Stomach (tissue), 9 donors: ENCODE results near the gene MPST. TPM values are rescaled to one million over a fixed set of nuclear protein-coding genes. Genes with fewer than 3 reads are reported as not detected.

Experiments used
- DNase-seq, 2 donors: peaks; one replicate each; pipeline versions ENCODE4 v3.0.0 to v3.0.0-alpha.2; 2013 to 2019
- H3K27ac ChIP-seq, 5 donors: fragments of 200-600 bp in 4 of 5; sonication (generic) in 4 of 5; one replicate each; pipeline ENCODE4 v1.5.1; 2013 to 2019; ENCODE audit warnings: mild to moderate bottlenecking in 1 of 5, moderate library complexity in 1 of 5
- H3K27me3 ChIP-seq, 3 donors: fragments of 200-600 bp; sonication (generic); one replicate each; pipeline ENCODE4 v1.5.1; 2017 to 2019; ENCODE audit warnings: mixed run types in 1 of 3
- H3K36me3 ChIP-seq, 4 donors: fragments of 200-600 bp; sonication (generic); 1 replicate in 3 of 4; 2 replicates in 1 of 4; pipeline ENCODE4 v1.5.1; 2016 to 2019
- H3K4me1 ChIP-seq, 4 donors: fragments of 200-600 bp; sonication (generic); one replicate each; pipeline ENCODE4 v1.5.1; 2016 to 2019
- H3K4me3 ChIP-seq, 4 donors: fragments of 200-600 bp; sonication (generic) in 3 of 4; one replicate each; pipeline ENCODE4 v1.5.1; 2016 to 2019; ENCODE audit warnings: mild to moderate bottlenecking in 1 of 4
- H3K9me3 ChIP-seq, 4 donors: fragments of 200-600 bp; sonication (generic); one replicate each; pipeline ENCODE4 v1.5.1; 2016 to 2019
- CTCF ChIP-seq, 7 experiments: fragments of 450-650 bp in 4 of 7; fragments of 200-600 bp in 3 of 7; sonication (generic) in 3 of 7; IDR thresholded peaks; one replicate each; pipeline ENCODE4 v1.5.1; 2016 to 2019; ENCODE audit warnings: antibody characterized with exemption in 7 of 7, control low read depth in 2 of 7, mild to moderate bottlenecking in 1 of 7
- EP300 ChIP-seq: sonication (generic); formaldehyde crosslinking; IDR thresholded peaks from one replicate; pipeline ENCODE4 v1.6.1; 2017; ENCODE audit warnings: antibody characterized with exemption
- POLR2A ChIP-seq, 4 donors: fragments of 450-650 bp; IDR thresholded peaks; one replicate each; pipeline ENCODE4 v1.6.1; 2016; ENCODE audit warnings: antibody characterized with exemption in 4 of 4, control low read depth in 2 of 4, mild to moderate bottlenecking in 1 of 4, moderate library complexity in 1 of 4
- POLR2AphosphoS5 ChIP-seq, 3 donors: sonication (generic); formaldehyde crosslinking; IDR thresholded peaks; one replicate each; pipeline ENCODE4 v1.6.1; 2016; ENCODE audit warnings: antibody characterized with exemption in 3 of 3
- WGBS, 5 donors: extraction: QIAGEN DNeasy Blood & Tissue Kit in 3 of 5; methylation state at CpG; one replicate each; pipeline versions ENCODE4 v1.1.5 to v1.1.7; 2013 to 2018; 5-methylcytosine and 5-hydroxymethylcytosine counted together
- intact Hi-C: fragments of 100-400 bp; cut with DNase I; formaldehyde crosslinking; loops from one replicate; pipeline ENCODE4 v1.15.1; 2023; ENCODE audit warnings: low total_unique reads
- polyA plus RNA-seq, 3 donors: library from polyadenylated mRNA; stranded (reverse); fragments of 200-250 nt; gene quantifications; one replicate each; pipeline ENCODE4 v1.2.3, GENCODE V29; 2013
- total RNA-seq, 5 donors: library from RNA; depleted of rRNA; stranded (reverse); fragments of >200 nt; gene quantifications; one replicate each; pipeline versions ENCODE4 v1.1.0 to v1.2.3, GENCODE V29; 2014 to 2016
- donor health status: healthy with polysubstance abuse.
- donor health status: Bipolar disorder and iron deficiency.
- donor health status: healthy.

The MPST gene
- total and polyA plus RNA-seq, 8 donors, result 48.3 to 1,943 (median 154) TPM

GRCh38 chr22:37028692-37029674, 9.4 kb downstream of the MPST start:
- no peak for DNase-seq
- peaks cover 40 to 71% (median 69%) of the 10 kb centered on the region in 4 donors for H3K36me3 ChIP-seq

GRCh38 chr22:37030560-37031281, 11.2 kb downstream of the MPST start:
- no peaks in the 10 kb centered on the region for H3K27me3 ChIP-seq
- no peak overlapping the region for H3K4me3 ChIP-seq
- TF ChIP-seq CTCF (IDR thresholded peaks at IDR 0.05) (no peak), POLR2A (IDR thresholded peaks at IDR 0.05) (no peak), EP300 (no peak), POLR2AphosphoS5 (IDR thresholded peaks at IDR 0.05) (no peak)
- peak overlapping the region in 3 of 5 donors; percentile 72 to 89 (median 86) for H3K27ac ChIP-seq
- H3K4me1 ChIP-seq, result peaks cover 13 to 43% (median 23%) of the 10 kb centered on the region in 4 donors
- H3K36me3 ChIP-seq, result peaks cover 35 to 54% (median 52%) of the 10 kb centered on the region in 4 donors
- H3K9me3 ChIP-seq, result no peaks in the 10 kb centered on the region
- 69 to 81% (median 76%) methylated on average over 14 of the region's 14 CpGs for WGBS, 5 donors
- intact Hi-C loops, result no loop called here
- peak in 1 of 2 donors; percentile 1 for DNase-seq

More at GRCh38 chr22:37028692-37029674, 9.4 kb downstream of the MPST start:
- Histone ChIP-seq H3K27ac (no peak overlapping the region), H3K4me3 (no peak overlapping the region), H3K27me3 (no peaks in the 10 kb centered on the region), H3K9me3 (no peaks in the 10 kb centered on the region), H3K4me1 (peaks cover 13 to 52% (median 35%) of the 10 kb centered on the region in 4 donors)
- 88 to 92% (median 91%) methylated on average over 19 to 22 of the region's 22 CpGs for WGBS, 5 donors
- TF ChIP-seq POLR2A (IDR thresholded peaks at IDR 0.05) (no peak), CTCF (IDR thresholded peaks at IDR 0.05) (no peak), EP300 (no peak), POLR2AphosphoS5 (IDR thresholded peaks at IDR 0.05) (no peak)
- intact Hi-C loops, result no loop called here

GRCh38 chr22:37032134-37032534, 12.6 kb downstream of the MPST start:
- no peak for DNase-seq
- peak overlapping the region in 1 of 4 donors; percentile 19 for H3K4me3 ChIP-seq
- peaks cover 13 to 40% (median 23%) of the 10 kb centered on the region in 4 donors for H3K4me1 ChIP-seq
- no peaks in the 10 kb centered on the region for H3K9me3 ChIP-seq
- peaks cover 0 to 9% (median 4%) of the 10 kb centered on the region in 3 donors for H3K27me3 ChIP-seq
- intact Hi-C loops, result no loop called here
- H3K27ac ChIP-seq, result peak overlapping the region; percentile 72 to 89 (median 86)
- TF ChIP-seq CTCF (IDR thresholded peaks at IDR 0.05) (no peak), POLR2A (IDR thresholded peaks at IDR 0.05) (no peak), EP300 (no peak), POLR2AphosphoS5 (IDR thresholded peaks at IDR 0.05) (no peak)
- H3K36me3 ChIP-seq, result peaks cover 26 to 40% (median 38%) of the 10 kb centered on the region in 4 donors
- WGBS, 5 donors, result 23 to 43% (median 29%) methylated on average over 2 of the region's 2 CpGs
